AG09319 (cell line): ENCODE measurements around the gene LY6G6C.
A peak's percentile ranks its signal among the peaks of the same experiment; 100 is the strongest.

Experiments used
- DNase-seq: peaks from one replicate; pipeline ENCODE4 v3.0.0-alpha.2; 2010; ENCODE audit warnings: low read depth; ENCODE audit errors: extremely low read depth
- CTCF ChIP-seq: IDR thresholded peaks from 2 replicates; pipeline ENCODE4 v1.5.1; 2011; ENCODE audit warnings: low read depth, mild to moderate bottlenecking, inconsistent platforms, low read length, moderate library complexity

Gene LY6G6C

DNA sequence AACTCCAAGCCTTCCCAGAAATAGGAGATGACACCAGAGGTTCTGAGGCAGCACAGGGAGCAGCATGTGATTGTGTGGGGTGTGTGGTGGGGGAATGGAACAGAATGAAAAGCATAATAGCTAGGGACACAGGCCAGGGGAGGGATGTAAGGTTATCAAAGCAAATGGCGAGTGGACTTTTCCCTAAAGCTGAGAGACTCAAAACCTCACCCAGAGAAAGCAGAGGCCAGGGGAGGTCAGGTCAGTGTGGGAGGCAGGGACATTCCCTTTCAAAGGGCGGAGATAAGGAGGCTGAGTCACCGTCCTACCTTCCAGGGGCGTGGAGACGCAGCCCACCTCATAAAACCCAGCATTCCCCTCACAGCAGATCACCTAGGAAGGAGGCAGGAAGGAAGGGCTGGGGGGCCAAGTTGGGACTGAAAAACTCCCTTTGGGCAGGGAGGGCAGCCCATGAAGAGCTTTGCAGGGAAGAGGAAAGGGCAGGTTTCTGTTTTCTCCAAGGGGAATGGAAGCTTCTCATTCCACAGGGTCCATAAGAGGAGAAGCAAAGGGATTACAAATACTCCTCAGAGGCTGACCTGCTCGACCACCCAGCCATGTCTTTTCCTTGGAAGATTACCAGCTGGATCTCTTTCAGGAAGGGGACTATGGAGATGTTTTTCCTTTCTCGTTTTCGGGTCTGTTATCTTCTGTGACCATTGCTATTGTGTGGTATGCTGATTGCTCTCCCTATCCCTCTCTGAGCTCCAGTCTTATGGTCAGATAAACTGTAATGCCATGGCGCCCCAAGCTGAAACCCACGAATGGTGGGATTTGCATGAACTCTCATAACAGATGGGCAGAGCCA lies 31.1 kb downstream of the LY6G6C start:
- DNase-seq: no peak

DNA sequence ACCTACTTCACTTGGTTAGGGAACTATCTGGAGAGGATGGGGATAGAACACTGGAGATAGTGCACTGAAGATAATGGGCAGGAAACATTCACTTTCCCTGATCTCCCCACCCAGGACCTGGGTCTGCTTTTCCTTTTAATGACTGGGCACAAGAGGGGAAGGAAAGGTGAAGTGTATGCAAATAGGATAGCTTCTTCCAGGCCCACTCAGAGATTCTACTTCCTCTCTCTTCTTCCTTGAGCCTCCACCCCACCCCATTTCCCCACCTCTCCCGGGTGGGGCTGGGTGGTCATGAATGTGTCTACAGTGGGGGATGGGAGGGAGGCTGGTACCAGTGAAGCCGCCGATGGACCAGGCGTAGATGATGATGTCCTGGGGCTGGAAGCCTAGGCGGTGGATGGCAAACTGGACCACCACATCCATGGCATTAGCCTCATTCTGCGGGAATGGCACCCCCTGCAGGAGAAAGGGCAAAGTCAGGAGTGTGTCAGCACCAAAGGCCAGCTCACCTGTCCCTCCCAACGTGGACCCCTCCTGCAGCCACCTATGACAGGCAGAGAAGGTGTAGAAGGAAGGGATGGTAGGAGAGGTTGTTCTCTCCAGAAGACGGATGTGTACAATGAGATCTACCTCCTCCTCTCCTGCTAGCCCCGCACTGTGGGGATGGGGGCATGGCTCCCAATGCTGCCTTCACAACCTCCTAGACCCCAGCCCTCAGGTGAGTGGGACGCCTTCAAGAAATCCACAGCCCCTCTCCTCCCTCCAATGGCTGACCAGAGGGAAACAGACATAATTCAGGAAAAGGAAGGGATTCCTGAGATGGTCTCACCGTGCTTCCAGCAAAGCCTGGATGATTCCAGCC lies 32.1 kb downstream of the LY6G6C start:
- DNase-seq: no peak
- TF ChIP-seq CTCF: peak; percentile 31

More for the DNA sequence above, 31.1 kb downstream of the LY6G6C start:
- TF ChIP-seq CTCF: no peak

GRCh38 chr6:31687860-31688693 lies 33.5 kb downstream of the LY6G6C start:
- no peak for TF ChIP-seq CTCF

GRCh38 chr6:31687321-31687720 lies 34.2 kb downstream of the LY6G6C start:
- TF ChIP-seq CTCF: no peak
- no peak for DNase-seq

More at GRCh38 chr6:31687860-31688693, 33.5 kb downstream of the LY6G6C start:
- DNase-seq: no peak

DNA sequence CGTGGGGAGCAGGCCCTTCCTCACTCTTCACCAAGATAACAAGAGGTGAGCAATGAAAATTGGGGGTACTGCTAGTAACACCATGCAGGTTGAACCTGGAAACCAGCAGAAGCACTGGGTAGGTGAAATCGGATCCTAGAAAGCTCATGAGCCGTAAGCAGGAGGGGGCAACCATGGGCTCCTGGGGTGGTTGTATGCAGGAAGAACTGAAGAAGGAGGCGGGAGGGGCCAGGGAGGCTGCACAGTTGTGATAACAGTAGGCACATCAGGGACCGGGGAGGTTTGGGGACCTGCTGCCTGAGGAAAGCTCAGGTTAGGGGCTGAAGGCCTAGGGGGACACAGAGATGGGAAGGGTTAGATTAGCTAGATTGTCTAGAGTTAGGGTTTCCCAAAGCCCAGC lies 35.1 kb downstream of the LY6G6C start:
- no peak for DNase-seq
- TF ChIP-seq CTCF: no peak

- TF ChIP-seq CTCF: no peak
- no peak for DNase-seq
Measured at GRCh38 chr6:31683591-31683990, 38.0 kb downstream of the LY6G6C start.
